Ishikawa (cell line): ENCODE measurements around the gene NYNRIN.

Source experiments
- CREB1 ChIP-seq: IDR thresholded peaks from 2 replicates; pipeline ENCODE4 v1.6.1; 2012; ENCODE audit warnings: low read depth
- EP300 ChIP-seq: IDR thresholded peaks from 2 replicates; pipeline ENCODE4 v1.6.1; 2012; ENCODE audit warnings: borderline replicate concordance

DNA sequence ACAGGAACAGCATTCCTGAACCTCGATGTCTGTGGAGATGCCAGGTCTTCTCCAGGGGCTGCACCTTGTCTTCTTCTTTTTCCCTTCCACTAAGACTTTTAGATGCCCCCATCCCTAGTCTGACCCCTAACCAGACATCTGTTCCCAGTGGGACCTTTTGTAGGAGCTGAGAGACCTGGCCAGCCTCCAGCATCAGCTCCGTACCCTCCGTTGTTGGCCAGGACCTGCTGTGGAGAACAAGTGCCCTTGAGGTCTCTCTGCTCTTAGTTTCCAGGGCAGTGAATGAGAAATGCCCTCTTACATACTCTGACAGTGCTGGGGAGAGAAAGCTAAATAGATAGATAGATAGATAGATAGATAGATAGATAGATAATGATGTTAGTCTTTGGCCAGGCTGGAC lies 60.5 kb downstream of the NYNRIN start:
- TF ChIP-seq CREB1, result no peak
- no peak for TF ChIP-seq EP300
